Stomach (tissue), 4 donors: ENCODE results near the gene PTPRD.

ENCODE experiments used
- CTCF ChIP-seq, 7 experiments: fragments of 450-650 bp in 4 of 7; fragments of 200-600 bp in 3 of 7; sonication (generic) in 3 of 7; IDR thresholded peaks; one replicate each; pipeline ENCODE4 v1.5.1; 2016 to 2019; ENCODE audit warnings: antibody characterized with exemption in 7 of 7, control low read depth in 2 of 7, mild to moderate bottlenecking in 1 of 7
- POLR2A ChIP-seq, 4 donors: fragments of 450-650 bp; IDR thresholded peaks; one replicate each; pipeline ENCODE4 v1.6.1; 2016; ENCODE audit warnings: antibody characterized with exemption in 4 of 4, control low read depth in 2 of 4, mild to moderate bottlenecking in 1 of 4, moderate library complexity in 1 of 4
- POLR2AphosphoS5 ChIP-seq, 3 donors: sonication (generic); formaldehyde crosslinking; IDR thresholded peaks; one replicate each; pipeline ENCODE4 v1.6.1; 2016; ENCODE audit warnings: antibody characterized with exemption in 3 of 3

DNA sequence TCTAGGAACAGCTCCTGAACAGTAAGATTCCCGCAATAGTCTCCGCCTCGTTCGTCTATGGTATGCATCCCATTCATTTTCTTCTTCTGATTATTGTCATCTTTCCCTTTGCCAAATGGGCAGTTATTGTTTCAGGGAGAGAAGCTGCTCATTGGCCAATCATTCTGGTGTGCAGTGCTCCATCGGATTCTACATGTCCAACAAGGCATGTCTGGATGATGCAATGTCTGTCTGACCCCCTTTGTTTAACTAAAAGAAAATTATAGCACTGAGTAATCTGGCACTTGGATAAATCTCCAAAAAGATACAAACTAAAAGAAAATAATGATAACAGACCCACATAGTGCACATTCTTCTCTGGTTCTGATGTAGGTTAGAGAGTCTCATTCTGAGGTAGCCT is 2297.6 kb downstream of the PTPRD start:
- TF ChIP-seq POLR2A (IDR thresholded peaks at IDR 0.05) = no peak
- TF ChIP-seq CTCF (IDR thresholded peaks at IDR 0.05) = no peak
- no peak for TF ChIP-seq POLR2AphosphoS5 (IDR thresholded peaks at IDR 0.05)
